ENCODE results near the gene GRAMD1B.
"Not testable (repeated sequence)": the region's sequence is repeated elsewhere in the genome, so short reads cannot be mapped to it uniquely, and the experiment has no call there.

Gene GRAMD1B

GRCh38 chr11:123443851-123444623, 14.0 kb downstream of the GRAMD1B start:
- no peak for DNase-seq (ENCODE audit: low spot score)

DNA sequence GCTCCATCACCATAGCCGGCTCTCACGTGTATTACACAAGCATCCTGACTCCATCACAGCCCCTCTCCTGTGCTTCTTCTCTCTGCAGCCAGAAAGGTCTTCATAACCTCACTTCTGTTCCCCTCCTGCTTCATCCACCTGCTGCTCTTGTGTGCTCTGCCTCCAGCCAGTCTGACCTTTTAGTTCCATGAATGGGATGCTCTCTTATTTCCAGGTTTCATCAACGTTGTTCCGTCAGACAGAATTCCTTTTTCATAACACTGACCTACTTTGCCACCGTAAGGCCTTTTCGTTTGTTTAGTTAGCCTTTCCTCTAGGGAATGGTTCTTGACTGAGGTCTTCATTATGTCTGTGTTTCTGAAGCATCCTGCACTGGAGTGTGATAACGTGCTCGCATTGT, 18.8 kb downstream of the GRAMD1B start:
- DNase-seq (ENCODE audit: low spot score): no peak

DNA sequence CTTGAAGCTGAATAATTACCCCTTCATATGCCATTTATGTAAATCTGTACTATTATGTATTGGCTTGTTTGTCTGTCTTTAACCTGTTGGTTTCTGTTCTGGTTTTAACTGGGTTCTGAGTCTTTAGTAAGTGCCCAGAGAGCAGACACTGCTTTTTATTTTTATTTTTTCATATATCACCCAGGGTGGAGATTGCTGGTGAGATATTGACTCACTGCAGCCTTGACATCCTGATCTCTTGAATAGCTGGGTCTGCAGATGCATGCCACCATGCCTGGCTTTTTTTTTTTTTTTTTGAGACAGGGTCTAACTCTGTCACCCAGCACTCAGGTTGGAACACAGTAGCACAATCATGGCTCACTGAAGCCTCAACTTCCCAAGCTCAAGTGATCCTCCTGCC, 19.4 kb downstream of the GRAMD1B start:
- DNase-seq (ENCODE audit: low spot score): no peak

DNA sequence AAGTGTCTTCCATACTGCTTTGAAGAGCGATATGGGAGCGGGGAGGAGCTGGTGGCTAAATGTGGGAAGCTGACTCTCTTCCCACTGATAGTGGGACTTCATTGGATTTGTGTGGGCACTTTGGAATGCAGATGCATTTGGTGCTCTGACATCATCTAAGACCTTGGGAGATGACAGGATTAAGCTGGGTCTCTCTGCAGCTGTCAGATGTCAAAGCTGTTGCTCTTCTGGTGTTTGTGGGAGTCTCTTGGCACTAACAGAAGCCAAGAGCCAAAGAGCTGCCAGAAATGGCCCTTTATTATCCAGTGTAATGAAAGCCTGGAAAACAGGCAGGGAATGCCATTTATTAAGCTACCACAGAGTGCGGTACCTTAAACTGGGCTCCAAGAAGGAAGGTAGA, 20.6 kb downstream of the GRAMD1B start:
- no peak for DNase-seq (ENCODE audit: low spot score)

- DNase-seq (ENCODE audit: low spot score): no peak
Observed at GRCh38 chr11:123451183-123451781, 21.2 kb downstream of the GRAMD1B start.

DNA sequence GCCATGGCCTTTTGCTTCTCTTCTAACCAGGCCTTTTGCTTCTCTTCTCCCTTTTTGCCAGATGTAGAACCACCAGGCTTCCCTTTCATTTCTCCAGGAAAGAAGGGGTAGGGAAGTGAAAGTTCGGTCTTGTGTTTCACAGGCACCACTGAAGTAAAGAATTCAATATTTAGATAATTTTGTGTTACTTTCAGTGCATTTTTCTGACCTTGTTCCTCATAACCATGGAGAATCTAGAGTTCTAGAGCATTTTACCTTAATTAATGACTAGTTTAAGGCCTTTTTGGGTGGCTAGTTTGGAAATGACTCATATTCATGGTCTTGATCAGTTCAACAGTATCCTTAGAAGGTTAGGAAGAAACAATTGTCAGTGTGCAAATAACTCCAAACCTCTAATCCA, 22.7 kb downstream of the GRAMD1B start:
- DNase-seq (ENCODE audit: low spot score): no peak

DNA sequence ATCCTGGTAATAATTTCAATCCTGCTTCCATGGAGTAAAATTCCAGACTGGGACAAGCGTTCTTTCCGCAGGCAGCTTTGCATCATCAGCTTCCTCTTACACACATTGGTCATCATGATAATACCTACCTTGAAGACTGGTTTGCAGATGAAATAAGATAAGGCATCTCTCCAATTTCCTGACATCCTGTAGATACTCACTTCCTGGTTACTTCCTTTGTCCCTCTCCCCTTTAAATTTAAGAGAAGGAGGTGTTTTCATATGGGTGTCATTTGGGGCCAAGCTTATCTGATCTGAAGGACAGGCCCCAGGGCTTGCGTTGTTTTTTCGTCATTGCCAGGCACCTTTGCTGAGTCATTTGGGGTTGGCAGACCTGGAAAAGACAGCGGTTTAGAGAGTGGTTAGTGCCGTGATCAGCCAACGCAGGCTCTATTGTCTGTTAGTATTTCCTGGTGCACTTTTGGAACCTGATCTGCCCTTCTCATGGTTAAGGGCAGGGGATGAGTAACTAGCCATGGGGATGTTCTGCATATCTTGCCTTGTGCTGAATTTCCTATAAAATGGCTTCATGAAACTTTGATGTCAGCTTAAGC, 24.1 kb downstream of the GRAMD1B start:
- peak; percentile 39 for DNase-seq (ENCODE audit: low spot score)

DNA sequence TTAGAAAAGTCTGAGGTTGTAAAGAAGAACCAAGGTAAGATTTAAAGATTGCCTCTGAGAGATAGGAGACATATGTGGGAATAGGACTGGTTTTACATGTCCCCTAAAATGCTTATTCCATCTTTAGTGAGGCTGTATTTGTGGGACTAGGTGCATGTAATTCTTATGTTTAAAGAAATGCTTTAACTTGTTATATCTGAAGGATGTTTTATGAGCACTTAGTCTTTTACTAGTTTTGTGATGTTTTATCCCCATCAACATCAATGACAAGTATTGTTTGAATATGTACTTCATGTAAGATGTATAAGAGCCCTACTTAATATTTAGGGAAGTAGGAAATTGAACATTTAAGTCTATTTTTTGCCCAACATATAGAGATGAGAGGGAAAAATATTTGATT, 24.7 kb downstream of the GRAMD1B start:
- no peak for DNase-seq (ENCODE audit: low spot score)

DNA sequence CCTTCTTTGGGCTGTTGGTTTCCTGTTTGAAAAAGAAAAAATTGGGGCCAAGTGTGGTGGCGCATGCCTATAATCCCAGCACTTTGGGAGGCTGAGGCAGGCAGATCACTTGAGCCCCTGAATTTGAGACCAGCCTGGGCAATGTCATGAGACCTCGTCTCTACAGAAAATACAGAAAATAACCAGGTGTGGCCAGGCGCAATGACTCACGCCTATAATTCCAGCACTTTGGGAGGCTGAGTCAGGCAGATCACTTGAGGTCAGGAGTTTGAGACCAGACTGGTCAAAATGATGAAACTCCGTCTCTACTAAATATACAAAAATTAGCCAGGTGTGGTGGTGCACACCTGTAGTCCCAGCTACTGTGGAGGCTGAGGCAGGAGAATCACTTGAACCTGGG, 26.4 kb downstream of the GRAMD1B start:
- DNase-seq (ENCODE audit: low spot score): not testable (repeated sequence)

GRCh38 chr11:123457187-123457770, 27.2 kb downstream of the GRAMD1B start:
- no peak for DNase-seq (ENCODE audit: low spot score)

GRCh38 chr11:123458501-123458900, 28.4 kb downstream of the GRAMD1B start:
- DNase-seq (ENCODE audit: low spot score): no peak

- no peak for DNase-seq (ENCODE audit: low spot score)
Observed at GRCh38 chr11:123460012-123460700, 30.1 kb downstream of the GRAMD1B start.

GRCh38 chr11:123461164-123461563, 31.1 kb downstream of the GRAMD1B start:
- no peak for DNase-seq (ENCODE audit: low spot score)

GRCh38 chr11:123465667-123466066, 35.6 kb downstream of the GRAMD1B start:
- not testable (repeated sequence) for DNase-seq (ENCODE audit: low spot score)

GRCh38 chr11:123466172-123466571, 36.1 kb downstream of the GRAMD1B start:
- DNase-seq (ENCODE audit: low spot score): not testable (repeated sequence)

GRCh38 chr11:123469089-123469488, 39.0 kb downstream of the GRAMD1B start:
- DNase-seq (ENCODE audit: low spot score): no peak

GRCh38 chr11:123469586-123469985, 39.5 kb downstream of the GRAMD1B start:
- DNase-seq (ENCODE audit: low spot score): no peak

- DNase-seq (ENCODE audit: low spot score): no peak
Observed at GRCh38 chr11:123470842-123471241, 40.8 kb downstream of the GRAMD1B start.

DNA sequence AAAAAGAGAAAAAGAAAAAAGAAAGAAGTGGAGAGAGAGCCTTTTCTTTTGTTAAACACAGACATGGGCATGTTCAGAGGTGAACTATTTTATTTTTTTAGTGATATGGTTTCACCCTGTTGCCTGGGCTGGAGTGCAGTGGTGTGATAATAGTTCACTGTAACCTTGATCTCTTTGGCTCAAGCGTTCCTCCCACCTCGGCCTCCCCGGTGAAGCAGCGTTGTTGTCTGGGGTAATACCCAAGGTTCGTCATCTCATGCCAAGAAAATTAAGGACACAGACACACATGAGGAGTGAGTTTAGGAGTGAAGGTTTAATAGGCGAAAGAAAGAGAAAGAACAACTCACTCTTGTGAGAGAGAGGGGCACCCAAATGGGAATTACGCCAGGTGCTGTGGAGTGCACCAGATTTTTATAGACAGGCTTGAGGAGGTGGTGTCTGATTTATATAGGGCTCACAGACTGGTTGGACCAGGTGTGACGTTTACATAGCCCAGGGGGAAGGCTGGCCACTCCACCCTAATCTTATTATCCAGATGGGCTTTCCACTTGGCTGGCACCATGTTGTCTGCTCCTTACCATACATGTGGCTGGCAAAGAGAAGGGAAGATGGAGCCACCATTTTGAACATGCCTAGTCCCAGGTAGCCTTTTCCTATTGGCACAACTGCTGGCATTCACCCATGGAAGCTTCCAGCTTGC, 42.3 kb downstream of the GRAMD1B start:
- DNase-seq (ENCODE audit: low spot score): no peak

GRCh38 chr11:123473941-123474677, 44.0 kb downstream of the GRAMD1B start:
- peak; percentile 61 for DNase-seq (ENCODE audit: low spot score)

DNA sequence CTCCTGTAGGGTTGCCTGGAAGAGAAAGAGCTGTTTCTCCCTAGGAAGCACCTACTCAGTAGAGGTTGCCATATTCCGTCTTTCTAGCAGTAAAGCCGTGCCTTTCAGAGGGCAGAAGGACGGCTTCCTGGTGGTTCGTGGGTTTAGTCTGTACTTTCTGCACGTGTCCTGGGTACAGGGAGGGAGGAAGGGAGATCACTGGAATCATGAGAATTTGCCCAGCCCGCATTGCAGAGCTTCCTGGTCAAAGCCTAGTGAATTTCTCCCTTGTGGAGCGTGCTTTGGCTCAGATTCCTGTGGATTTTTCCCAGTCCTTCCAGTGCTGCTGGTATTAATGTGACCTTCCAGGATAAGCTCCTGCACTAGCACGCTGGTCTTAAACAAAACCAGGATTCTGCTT, 44.9 kb downstream of the GRAMD1B start:
- peak; percentile 44 for DNase-seq (ENCODE audit: low spot score)

Data from kidney tubule cell (primary cell).